HCT116 (cell line): ENCODE data around the gene MED15. TPM values are rescaled to one million over a fixed set of nuclear protein-coding genes. Genes with fewer than 3 reads are reported as not detected.

Experiments
- ATAC-seq: fragments of 200-7000 bp; cut with Tn5 transposase; 2 replicates; pipeline ENCODE4 v1.9.1; 2020; ENCODE audit warnings: mild to moderate bottlenecking, moderate library complexity
- BruUV-seq: library from RNA; stranded (reverse); fragments of 400-500 nt; replicated peaks from 2 replicates; lab custom pipeline; 2021; lab: Mats Ljungman, UMichigan
- CTCF ChIA-PET: fragments of 300-600 bp; sonication (Branson Sonifier 250); formaldehyde crosslinking; loops from one replicate; lab custom pipeline; 2021; ENCODE audit warnings: antibody characterized with exemption; lab: Charles Lee
- POLR2A ChIA-PET: fragments of 300-600, 350-600 bp; sonication (Branson Sonifier 250); formaldehyde crosslinking; loops from one replicate; lab custom pipeline; 2021; ENCODE audit warnings: antibody characterized with exemption; lab: Charles Lee
- RAD21 ChIA-PET, 2 experiments: fragments of 300-600 bp; sonication (Branson Sonifier 250); formaldehyde crosslinking; loops; one replicate each; lab custom pipeline; 2023; ENCODE audit warnings: low total read pairs in 2 of 2; ENCODE audit not compliant: uncharacterized antibody in 2 of 2, unreplicated experiment in 2 of 2, low non-redundant PET in 1 of 2; lab: Charles Lee
- DNase-seq: peaks from one replicate; pipeline ENCODE4 v3.0.0-alpha.2; 2010; ENCODE audit warnings: low read depth, low spot score
- H2AFZ ChIP-seq: fragments of 200-600 bp; shearing (Covaris generic), sonication (generic); 2 replicates; pipeline ENCODE4 v1.6.1; 2017; ENCODE audit warnings: low read depth, mixed run types, mixed read lengths, antibody characterized with exemption, low read length; ENCODE audit not compliant: poor library complexity, severe bottlenecking
- H3K27ac ChIP-seq: 2 replicates; pipeline ENCODE4 v1.5.1; 2012; ENCODE audit warnings: low read depth, low read length
- H3K27me3 ChIP-seq: fragments of 200-600 bp; sonication (generic); 2 replicates; pipeline ENCODE4 v1.6.1; 2016; ENCODE audit warnings: mixed run types, low read length, mixed read lengths; ENCODE audit not compliant: insufficient read depth
- H3K36me3 ChIP-seq, 2 experiments: fragments of 200-500 bp in 1 of 2; fragments of 200-600 bp in 1 of 2; sonication (Bioruptor generic) in 1 of 2; sonication (generic) in 1 of 2; 2 replicates each; pipeline versions ENCODE4 v1.5.1 to v1.6.1; 2014 to 2016; ENCODE audit warnings: low read length in 2 of 2, inconsistent platforms in 1 of 2, mixed read lengths in 1 of 2, mixed run types in 1 of 2; ENCODE audit not compliant: insufficient read depth in 2 of 2, control insufficient read depth in 1 of 2
- H3K4me1 ChIP-seq, 2 experiments: fragments of 200-600 bp in 1 of 2; sonication (generic) in 1 of 2; 2 replicates each; pipeline versions ENCODE4 v1.5.1 to v1.6.1; 2012 to 2017; ENCODE audit warnings: low read length in 2 of 2, inconsistent platforms in 1 of 2, mild to moderate bottlenecking in 1 of 2, mixed read lengths in 1 of 2, mixed run types in 1 of 2, moderate library complexity in 1 of 2; ENCODE audit not compliant: insufficient read depth in 2 of 2, control insufficient read depth in 1 of 2
- H3K4me2 ChIP-seq: fragments of 200-600 bp; sonication (generic); 2 replicates; pipeline ENCODE4 v1.6.1; 2017; ENCODE audit warnings: mixed run types, low read length, mixed read lengths
- H3K4me3 ChIP-seq, 2 experiments: fragments of 200-600 bp in 1 of 2; sonication (generic) in 1 of 2; replicated peaks in 1 of 2; 2 replicates each; pipeline ENCODE4 v1.5.1; 2011 to 2016; ENCODE audit warnings: low read length in 2 of 2, control low read depth in 1 of 2, low read depth in 1 of 2, mild to moderate bottlenecking in 1 of 2, mixed read lengths in 1 of 2, mixed run types in 1 of 2
- H3K79me2 ChIP-seq: fragments of 200-600 bp; sonication (generic); 2 replicates; pipeline ENCODE4 v1.6.1; 2017; ENCODE audit warnings: mild to moderate bottlenecking, mixed run types, low read length, moderate library complexity, mixed read lengths; ENCODE audit not compliant: insufficient read depth
- H3K9ac ChIP-seq: fragments of 200-600 bp; sonication (generic); 2 replicates; pipeline ENCODE4 v1.6.1; 2016; ENCODE audit warnings: low read length, mixed read lengths
- H3K9me2 ChIP-seq: fragments of 200-600 bp; sonication (generic), shearing (Covaris generic); 2 replicates; pipeline ENCODE4 v1.6.1; 2017; ENCODE audit warnings: mixed run types, mild to moderate bottlenecking, moderate library complexity; ENCODE audit not compliant: insufficient read depth
- H3K9me3 ChIP-seq, 2 experiments: fragments of 200-500 bp in 1 of 2; fragments of 200-600 bp in 1 of 2; sonication (Bioruptor generic) in 1 of 2; sonication (generic) in 1 of 2; 2 replicates each; pipeline ENCODE4 v1.6.1; 2014 to 2017; ENCODE audit warnings: low read length in 2 of 2, mixed read lengths in 2 of 2, inconsistent platforms in 1 of 2, low read depth in 1 of 2, mild to moderate bottlenecking in 1 of 2, mixed run types in 1 of 2, moderate library complexity in 1 of 2; ENCODE audit not compliant: control insufficient read depth in 1 of 2, insufficient read depth in 1 of 2
- H4K20me1 ChIP-seq: fragments of 200-600 bp; sonication (generic), shearing (Covaris generic); 2 replicates; pipeline ENCODE4 v1.6.1; 2017; ENCODE audit warnings: mixed run types, mild to moderate bottlenecking, moderate library complexity; ENCODE audit not compliant: insufficient read depth
- ATF3 ChIP-seq: IDR thresholded peaks from 2 replicates; pipeline ENCODE4 v1.6.1; 2012
- CBX3 ChIP-seq: IDR thresholded peaks from 2 replicates; pipeline ENCODE4 v1.6.1; 2012; ENCODE audit warnings: low read depth
- CEBPB ChIP-seq: IDR thresholded peaks from 2 replicates; pipeline ENCODE4 v1.6.1; 2012; ENCODE audit warnings: low read depth
- ELF1 ChIP-seq: IDR thresholded peaks from 2 replicates; pipeline ENCODE4 v1.6.1; 2012; ENCODE audit warnings: low read depth, borderline replicate concordance
- JUND ChIP-seq: IDR thresholded peaks from 2 replicates; pipeline ENCODE4 v1.6.1; 2012
- POLR2AphosphoS5 ChIP-seq: IDR thresholded peaks from 2 replicates; pipeline ENCODE4 v1.6.1; 2011; ENCODE audit warnings: mild to moderate bottlenecking, low read depth, low read length, moderate library complexity
- REST ChIP-seq: IDR thresholded peaks from 2 replicates; pipeline ENCODE4 v1.6.1; 2012; ENCODE audit warnings: low read depth
- SP1 ChIP-seq: IDR thresholded peaks from 2 replicates; pipeline ENCODE4 v1.6.1; 2012; ENCODE audit warnings: low read depth
- ZBTB33 ChIP-seq: IDR thresholded peaks from 2 replicates; pipeline ENCODE4 v1.6.1; 2011; ENCODE audit warnings: mild to moderate bottlenecking, low read length, moderate library complexity; ENCODE audit not compliant: insufficient replicate concordance; ENCODE audit errors: extremely low read depth
- ZNF274 ChIP-seq: fragments of 200-500 bp; sonication (Bioruptor generic); IDR thresholded peaks from 2 replicates; pipeline ENCODE4 v1.6.1; 2014; ENCODE audit warnings: mild to moderate bottlenecking, low read depth, low read length, inconsistent platforms
- intact Hi-C: fragments of 100-400 bp; cut with micrococcal nuclease; formaldehyde crosslinking; loops from 2 replicates; pipeline ENCODE4 v1.10.0; 2022
- total RNA-seq: library from RNA; stranded (reverse); gene quantifications from one replicate; pipeline ENCODE4 v1.2.1, GENCODE V29; 2021; ENCODE audit not compliant: unreplicated experiment

The MED15 gene
- total RNA-seq, 1 experiment from 2014 or later, result 81.3 TPM

- TF ChIP-seq ATF3, result no peak
- TF ChIP-seq REST, result no peak
- TF ChIP-seq ELF1, result no peak
- no peak for TF ChIP-seq ZNF274
- no peak for TF ChIP-seq JUND
- TF ChIP-seq ZBTB33, result no peak
- TF ChIP-seq SP1, result no peak
- TF ChIP-seq CBX3, result no peak
- no peak for TF ChIP-seq POLR2AphosphoS5
- TF ChIP-seq CEBPB, result no peak
- Histone ChIP-seq H2AFZ (no peak overlapping the region), H3K4me1 (no peaks in the 10 kb centered on the region), H3K27ac (no peak overlapping the region), H4K20me1 (no peaks in the 10 kb centered on the region), H3K9me3 (no peaks in the 10 kb centered on the region), H3K9ac (no peak overlapping the region), H3K36me3 (peaks cover 29 to 42% of the 10 kb centered on the region in 2 experiments; a peak in 3 of 4 replicates), H3K4me3 (no peak overlapping the region), H3K79me2 (peaks cover 9% of the 10 kb centered on the region; the same call in 1 of the 2 replicates), H3K27me3 (no peaks in the 10 kb centered on the region), H3K9me2 (no peaks in the 10 kb centered on the region), H3K4me2 (no peak overlapping the region)
- DNase-seq, result no peak
- intact Hi-C loops, result no loop called here
- no TSS peak for BruUV-seq
- ChIA-PET POLR2A (no interaction called here), CTCF (no interaction called here), RAD21 (no interaction called here)
- ATAC-seq, result no peak
Observed at GRCh38 chr22:20579273-20580120, 72.1 kb downstream of the MED15 start.
